H9 (cell line): ENCODE results near the gene SIGLEC5. TPM values are rescaled to one million over a fixed set of nuclear protein-coding genes. Genes with fewer than 3 reads are reported as not detected.

Experiments used
- DNase-seq: peaks from one replicate; pipeline ENCODE4 v3.0.0-alpha.2; 2017
- H2AFZ ChIP-seq: one replicate; pipeline ENCODE4 v1.6.1; 2013; ENCODE audit warnings: mild to moderate bottlenecking, low read length, control low read depth, moderate library complexity
- H2AK5ac ChIP-seq: 2 replicates; pipeline ENCODE4 v1.6.1; 2013; ENCODE audit warnings: low read length, control low read depth, mixed read lengths; ENCODE audit not compliant: insufficient read length
- H2BK120ac ChIP-seq: one replicate; pipeline ENCODE4 v1.6.1; 2013; ENCODE audit warnings: low read depth, mild to moderate bottlenecking, low read length, control low read depth, inconsistent platforms; ENCODE audit not compliant: poor library complexity, severe bottlenecking
- H2BK12ac ChIP-seq: 2 replicates; pipeline ENCODE4 v1.6.1; 2013; ENCODE audit warnings: low read length, control low read depth, mixed read lengths, low read depth; ENCODE audit not compliant: insufficient read length
- H2BK15ac ChIP-seq: 2 replicates; pipeline ENCODE4 v1.6.1; 2013; ENCODE audit warnings: low read depth, low read length, control low read depth
- H2BK20ac ChIP-seq: one replicate; pipeline ENCODE4 v1.6.1; 2013; ENCODE audit warnings: low read depth, mild to moderate bottlenecking, low read length, control low read depth, inconsistent platforms; ENCODE audit not compliant: poor library complexity, severe bottlenecking
- H2BK5ac ChIP-seq: 2 replicates; pipeline ENCODE4 v1.6.1; 2013; ENCODE audit warnings: low read length, control low read depth, mixed read lengths; ENCODE audit not compliant: insufficient read length
- H3K14ac ChIP-seq: 2 replicates; pipeline ENCODE4 v1.6.1; 2013; ENCODE audit warnings: low read length, control low read depth; ENCODE audit not compliant: insufficient read depth
- H3K18ac ChIP-seq: 2 replicates; pipeline ENCODE4 v1.6.1; 2013; ENCODE audit warnings: low read depth, mild to moderate bottlenecking, mixed read lengths, low read length, control low read depth; ENCODE audit not compliant: insufficient read length
- H3K23ac ChIP-seq: 2 replicates; pipeline ENCODE4 v1.6.1; 2013; ENCODE audit warnings: low read length, control low read depth, mixed read lengths, low read depth; ENCODE audit not compliant: insufficient read length
- H3K23me2 ChIP-seq: 2 replicates; pipeline ENCODE4 v1.6.1; 2013; ENCODE audit warnings: low read depth, mild to moderate bottlenecking, mixed read lengths, low read length, control low read depth; ENCODE audit not compliant: insufficient read length, poor library complexity, severe bottlenecking
- H3K27ac ChIP-seq: 2 replicates; pipeline ENCODE4 v1.5.1; 2013; ENCODE audit warnings: low read length, control low read depth, mixed read lengths, low read depth; ENCODE audit not compliant: insufficient read length
- H3K27me3 ChIP-seq: 2 replicates; pipeline ENCODE4 v1.6.1; 2013; ENCODE audit warnings: low read length, control low read depth, inconsistent platforms; ENCODE audit not compliant: insufficient read depth
- H3K4ac ChIP-seq: 2 replicates; pipeline ENCODE4 v1.6.1; 2013; ENCODE audit warnings: low read depth, mild to moderate bottlenecking, control low read depth, inconsistent platforms, low read length, moderate library complexity
- H3K4me1 ChIP-seq: 2 replicates; pipeline ENCODE4 v1.6.1; 2013; ENCODE audit warnings: low read length, control low read depth, inconsistent platforms; ENCODE audit not compliant: insufficient read depth
- H3K4me2 ChIP-seq: 2 replicates; pipeline ENCODE4 v1.6.1; 2013; ENCODE audit warnings: low read length, control low read depth, mixed read lengths; ENCODE audit not compliant: insufficient read length, insufficient read depth
- H3K56ac ChIP-seq: 2 replicates; pipeline ENCODE4 v1.6.1; 2013; ENCODE audit warnings: low read depth, mild to moderate bottlenecking, mixed read lengths, low read length, control low read depth; ENCODE audit not compliant: insufficient read length
- H3K79me1 ChIP-seq: 2 replicates; pipeline ENCODE4 v1.6.1; 2013; ENCODE audit warnings: low read depth, mild to moderate bottlenecking, moderate library complexity, low read length, control low read depth, inconsistent platforms; ENCODE audit not compliant: insufficient read depth, poor library complexity, severe bottlenecking
- H3K79me2 ChIP-seq: 2 replicates; pipeline ENCODE4 v1.6.1; 2013; ENCODE audit warnings: low read length, control low read depth, inconsistent platforms; ENCODE audit not compliant: insufficient read depth
- H3K9ac ChIP-seq: 2 replicates; pipeline ENCODE4 v1.6.1; 2013; ENCODE audit warnings: low read length, control low read depth, mixed read lengths; ENCODE audit not compliant: insufficient read length; ENCODE audit errors: extremely low read depth
- H3K9me3 ChIP-seq: one replicate; pipeline ENCODE4 v1.6.1; 2013; ENCODE audit warnings: low read depth, low read length, inconsistent platforms; ENCODE audit not compliant: control insufficient read depth
- H3T11ph ChIP-seq: one replicate; pipeline ENCODE4 v1.6.1; 2013; ENCODE audit warnings: mild to moderate bottlenecking, low read length, control low read depth, inconsistent platforms
- H4K20me1 ChIP-seq: one replicate; pipeline ENCODE4 v1.6.1; 2013; ENCODE audit not compliant: control insufficient read depth, insufficient read length, insufficient read depth
- H4K5ac ChIP-seq: 2 replicates; pipeline ENCODE4 v1.6.1; 2013; ENCODE audit warnings: low read depth, mild to moderate bottlenecking, mixed read lengths, low read length, control low read depth; ENCODE audit not compliant: insufficient read length
- H4K8ac ChIP-seq: replicated peaks from 2 replicates; pipeline ENCODE4 v1.6.1; 2013; ENCODE audit warnings: low read length, control low read depth, mixed read lengths, low read depth; ENCODE audit not compliant: insufficient read length
- H4K91ac ChIP-seq: 2 replicates; pipeline ENCODE4 v1.6.1; 2013; ENCODE audit warnings: low read depth, mild to moderate bottlenecking, moderate library complexity, mixed read lengths, low read length, control low read depth; ENCODE audit not compliant: insufficient read length
- H3K27ac Mint-ChIP-seq, 3 experiments: 2 replicates in 2 of 3; 3 replicates in 1 of 3; pipeline ENCODE4 v1.8.0; 2020 to 2021; ENCODE audit warnings: mixed read lengths in 3 of 3, mild to moderate bottlenecking in 1 of 3, moderate library complexity in 1 of 3
- H3K27me3 Mint-ChIP-seq: 2 replicates; pipeline ENCODE4 v1.8.0; 2021; ENCODE audit warnings: low read depth, mild to moderate bottlenecking, moderate library complexity, mixed read lengths
- H3K36me3 Mint-ChIP-seq, 3 experiments: 2 replicates in 2 of 3; 3 replicates in 1 of 3; pipeline ENCODE4 v1.8.0; 2020 to 2021; ENCODE audit warnings: low read depth in 3 of 3, mixed read lengths in 3 of 3; ENCODE audit not compliant: insufficient read depth in 1 of 3
- H3K4me1 Mint-ChIP-seq, 2 experiments: 2 replicates each; pipeline ENCODE4 v1.8.0; 2020; ENCODE audit warnings: mixed read lengths in 2 of 2
- H3K4me3 Mint-ChIP-seq, 2 experiments: 2 replicates in 1 of 2; 3 replicates in 1 of 2; pipeline ENCODE4 v1.8.0; 2020 to 2021; ENCODE audit warnings: mild to moderate bottlenecking in 2 of 2, mixed read lengths in 2 of 2, moderate library complexity in 1 of 2
- H3K9me3 Mint-ChIP-seq, 2 experiments: 2 replicates in 1 of 2; 3 replicates in 1 of 2; pipeline ENCODE4 v1.8.0; 2020; ENCODE audit warnings: mild to moderate bottlenecking in 2 of 2, mixed read lengths in 2 of 2, moderate library complexity in 1 of 2
- WGBS: extraction: QIAGEN DNeasy Blood & Tissue Kit; methylation state at CpG from one replicate; pipeline ENCODE4 v1.1.7; 2013; ENCODE audit warnings: missing lambda C conversion rate, low lambda C conversion rate, mixed read lengths; ENCODE audit not compliant: insufficient read length; ENCODE audit errors: extremely low coverage; 5-methylcytosine and 5-hydroxymethylcytosine counted together
- total RNA-seq: library from RNA; stranded (reverse); gene quantifications from 2 replicates; pipeline ENCODE4 v1.2.1, GENCODE V29; 2021
- TF ChIP-seq, protein P1 (sequence below): fragments of 200-600 bp; sonication (generic); conservative IDR thresholded peaks from 3 replicates; pipeline ENCODE4 v1.8.0; 2021; ENCODE audit warnings: antibody characterized with exemption, mild to moderate bottlenecking

SIGLEC5 gene
- total RNA-seq, 1 experiment from 2014 or later, result not detected

DNA sequence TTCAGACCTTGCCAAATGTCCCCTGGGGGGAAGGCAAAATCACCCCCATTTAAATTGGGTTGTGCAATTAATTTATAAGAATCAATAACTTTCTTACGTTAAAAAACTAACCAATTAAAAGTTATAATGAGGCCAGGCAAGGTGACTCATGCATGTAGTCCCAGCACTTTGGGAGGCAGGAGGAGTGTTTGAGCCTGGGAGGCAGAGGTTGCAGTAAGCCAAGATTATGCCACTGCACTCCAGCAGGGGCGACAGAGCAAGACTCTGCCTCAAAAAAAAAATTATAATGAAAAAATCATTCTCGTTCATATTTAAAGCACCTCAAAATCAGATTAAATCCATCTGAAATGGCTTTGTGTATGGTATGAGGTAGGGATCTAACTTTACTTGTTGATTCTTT is 34.8 kb upstream of the SIGLEC5 start:
- H3K27me3 ChIP-seq, result no peaks in the 10 kb centered on the region

More for the DNA sequence above, 34.8 kb upstream of the SIGLEC5 start:
- H2BK12ac ChIP-seq, result no peak overlapping the region
- no CpG with 5 or more reads among the region's 3 CpGs for WGBS
- Mint-ChIP-seq H3K36me3 (no peaks in the 10 kb centered on the region), H3K4me3 (no peak overlapping the region), H3K9me3 (peaks cover 24 to 56% of the 10 kb centered on the region in 2 experiments), H3K27ac (no peak overlapping the region), H3K27me3 (peaks cover 36% of the 10 kb centered on the region), H3K4me1 (no peaks in the 10 kb centered on the region)
- no peak overlapping the region for H3K4me2 ChIP-seq
- H3K79me1 ChIP-seq, result no peaks in the 10 kb centered on the region
- H3K79me2 ChIP-seq, result no peaks in the 10 kb centered on the region
- H3K9ac ChIP-seq, result no peak overlapping the region
- no peak overlapping the region for H2AFZ ChIP-seq
- H2BK120ac ChIP-seq, result no peak overlapping the region
- H4K20me1 ChIP-seq, result no peaks in the 10 kb centered on the region
- H3K9me3 ChIP-seq, result no peaks in the 10 kb centered on the region
- no peak overlapping the region for H4K5ac ChIP-seq
- no peak overlapping the region for H2BK15ac ChIP-seq
- no peak overlapping the region for H3K27ac ChIP-seq
- H4K8ac ChIP-seq, result no peak overlapping the region
- no peak overlapping the region for H3K23ac ChIP-seq
- H2BK5ac ChIP-seq, result no peak overlapping the region
- DNase-seq, result no peak
- H3K23me2 ChIP-seq, result no peaks in the 10 kb centered on the region
- H2AK5ac ChIP-seq, result no peak overlapping the region
- H4K91ac ChIP-seq, result no peak overlapping the region
- H2BK20ac ChIP-seq, result no peak overlapping the region
- H3K18ac ChIP-seq, result no peak overlapping the region
- H3K56ac ChIP-seq, result no peak overlapping the region
- TF ChIP-seq, protein P1, sequence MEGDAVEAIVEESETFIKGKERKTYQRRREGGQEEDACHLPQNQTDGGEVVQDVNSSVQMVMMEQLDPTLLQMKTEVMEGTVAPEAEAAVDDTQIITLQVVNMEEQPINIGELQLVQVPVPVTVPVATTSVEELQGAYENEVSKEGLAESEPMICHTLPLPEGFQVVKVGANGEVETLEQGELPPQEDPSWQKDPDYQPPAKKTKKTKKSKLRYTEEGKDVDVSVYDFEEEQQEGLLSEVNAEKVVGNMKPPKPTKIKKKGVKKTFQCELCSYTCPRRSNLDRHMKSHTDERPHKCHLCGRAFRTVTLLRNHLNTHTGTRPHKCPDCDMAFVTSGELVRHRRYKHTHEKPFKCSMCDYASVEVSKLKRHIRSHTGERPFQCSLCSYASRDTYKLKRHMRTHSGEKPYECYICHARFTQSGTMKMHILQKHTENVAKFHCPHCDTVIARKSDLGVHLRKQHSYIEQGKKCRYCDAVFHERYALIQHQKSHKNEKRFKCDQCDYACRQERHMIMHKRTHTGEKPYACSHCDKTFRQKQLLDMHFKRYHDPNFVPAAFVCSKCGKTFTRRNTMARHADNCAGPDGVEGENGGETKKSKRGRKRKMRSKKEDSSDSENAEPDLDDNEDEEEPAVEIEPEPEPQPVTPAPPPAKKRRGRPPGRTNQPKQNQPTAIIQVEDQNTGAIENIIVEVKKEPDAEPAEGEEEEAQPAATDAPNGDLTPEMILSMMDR, result peak; percentile 45; the same call in 1 of the 3 replicates
- H3K4ac ChIP-seq, result no peak overlapping the region
- no peak overlapping the region for H3T11ph ChIP-seq
- H3K4me1 ChIP-seq, result no peaks in the 10 kb centered on the region
- no peak overlapping the region for H3K14ac ChIP-seq
